Muscle layer of colon (tissue), 2 donors: ENCODE data around the gene SOX1.

Experiments
- H3K27ac ChIP-seq: one replicate; pipeline ENCODE4 v1.7.0; 2013; ENCODE audit warnings: low read depth, mild to moderate bottlenecking, low read length, moderate library complexity
- H3K27me3 ChIP-seq, 2 donors: one replicate each; pipeline ENCODE4 v1.7.0; 2013; ENCODE audit warnings: low read length in 2 of 2, mild to moderate bottlenecking in 2 of 2; ENCODE audit not compliant: insufficient read depth in 2 of 2, control insufficient read depth in 1 of 2
- H3K36me3 ChIP-seq: one replicate; pipeline ENCODE4 v1.7.0; 2013; ENCODE audit warnings: mild to moderate bottlenecking, low read length; ENCODE audit not compliant: insufficient read depth
- H3K4me1 ChIP-seq: one replicate; pipeline ENCODE4 v1.7.0; 2013; ENCODE audit warnings: mild to moderate bottlenecking, low read length; ENCODE audit not compliant: insufficient read depth
- H3K4me3 ChIP-seq, 2 donors: one replicate each; pipeline ENCODE4 v1.7.0; 2013; ENCODE audit warnings: low read length in 2 of 2, low read depth in 1 of 2, mild to moderate bottlenecking in 1 of 2, moderate library complexity in 1 of 2
- H3K9ac ChIP-seq: one replicate; pipeline ENCODE4 v1.7.0; 2013; ENCODE audit warnings: low read length
- H3K9me3 ChIP-seq: one replicate; pipeline ENCODE4 v1.7.0; 2013; ENCODE audit warnings: mild to moderate bottlenecking, low read length
- donor health status: abdominal sarcoma.
- donor health status: Adenocarcinoma of cecum.

The SOX1 gene

GRCh38 chr13:112074139-112074865 is 7.4 kb downstream of the SOX1 start:
- no peak overlapping the region for H3K9ac ChIP-seq
- H3K27ac ChIP-seq: no peak overlapping the region
- H3K36me3 ChIP-seq: no peaks in the 10 kb centered on the region
- H3K27me3 ChIP-seq: peaks cover 67 to 82% of the 10 kb centered on the region in 2 donors
- no peak overlapping the region for H3K4me3 ChIP-seq
- H3K9me3 ChIP-seq: no peaks in the 10 kb centered on the region
- H3K4me1 ChIP-seq: no peaks in the 10 kb centered on the region

DNA sequence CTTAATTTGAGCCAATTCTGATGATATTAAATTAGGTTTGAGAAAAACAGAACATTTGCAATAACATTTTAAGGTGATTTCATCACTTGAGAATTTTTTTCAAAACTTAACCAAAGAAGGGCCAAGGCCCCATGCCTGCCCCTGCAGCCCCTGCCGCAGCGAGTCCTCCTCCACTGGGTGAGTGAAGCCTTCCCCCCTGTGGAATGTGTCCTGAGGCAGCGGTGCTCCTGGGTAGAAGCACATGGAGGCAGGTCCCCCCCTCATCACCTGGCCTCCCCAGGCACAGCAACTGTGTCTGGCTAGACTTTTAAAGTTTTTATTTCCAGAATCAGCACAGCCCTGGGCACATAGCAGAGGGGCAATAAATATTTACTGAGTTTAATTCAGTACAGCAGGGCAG is 10.8 kb downstream of the SOX1 start:
- Histone ChIP-seq H3K4me3 (no peak overlapping the region), H3K36me3 (no peaks in the 10 kb centered on the region), H3K9ac (no peak overlapping the region), H3K9me3 (no peaks in the 10 kb centered on the region), H3K4me1 (no peaks in the 10 kb centered on the region), H3K27me3 (peaks cover 46 to 49% of the 10 kb centered on the region in 2 donors), H3K27ac (no peak overlapping the region)

DNA sequence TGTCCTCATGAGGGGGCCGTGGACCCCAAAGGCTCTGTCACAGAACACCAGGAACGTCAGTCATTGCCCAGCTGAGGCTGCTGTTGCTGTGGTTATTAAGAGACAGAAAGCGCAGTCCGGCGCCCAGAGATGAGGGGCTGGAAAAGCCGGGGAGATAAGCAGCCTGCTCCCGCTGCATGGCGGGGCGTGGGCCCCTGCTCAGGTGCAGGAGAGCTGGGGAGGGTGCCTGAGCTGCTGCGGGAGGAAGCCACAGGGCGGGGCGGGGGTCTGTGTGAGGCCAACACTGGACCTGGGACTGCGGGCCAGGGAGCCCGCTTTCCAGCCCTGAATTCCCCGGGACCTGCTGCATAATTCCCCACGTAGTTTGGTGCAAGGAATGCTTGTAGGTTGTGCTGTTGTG is 11.3 kb downstream of the SOX1 start:
- Histone ChIP-seq H3K27ac (no peak overlapping the region), H3K27me3 (peaks cover 44 to 46% of the 10 kb centered on the region in 2 donors), H3K4me1 (no peaks in the 10 kb centered on the region), H3K9ac (no peak overlapping the region), H3K9me3 (no peaks in the 10 kb centered on the region), H3K4me3 (no peak overlapping the region), H3K36me3 (no peaks in the 10 kb centered on the region)

GRCh38 chr13:112078879-112079531 is 12.1 kb downstream of the SOX1 start:
- Histone ChIP-seq H3K4me1 (no peaks in the 10 kb centered on the region), H3K4me3 (no peak overlapping the region), H3K27me3 (peaks cover 37 to 40% of the 10 kb centered on the region in 2 donors)

GRCh38 chr13:112079696-112080095 is 12.7 kb downstream of the SOX1 start:
- Histone ChIP-seq H3K27me3 (peaks cover 30 to 33% of the 10 kb centered on the region in 2 donors), H3K27ac (no peak overlapping the region), H3K9ac (no peak overlapping the region), H3K36me3 (no peaks in the 10 kb centered on the region), H3K4me1 (no peaks in the 10 kb centered on the region), H3K9me3 (peaks cover 4% of the 10 kb centered on the region), H3K4me3 (no peak overlapping the region)

More at GRCh38 chr13:112078879-112079531, 12.1 kb downstream of the SOX1 start:
- Histone ChIP-seq H3K9ac (no peak overlapping the region), H3K27ac (no peak overlapping the region), H3K9me3 (no peaks in the 10 kb centered on the region), H3K36me3 (no peaks in the 10 kb centered on the region)

- Histone ChIP-seq H3K27ac (no peak overlapping the region), H3K4me3 (no peak overlapping the region), H3K9me3 (peaks cover 4% of the 10 kb centered on the region), H3K4me1 (no peaks in the 10 kb centered on the region), H3K9ac (no peak overlapping the region), H3K36me3 (no peaks in the 10 kb centered on the region), H3K27me3 (peaks cover 5 to 7% of the 10 kb centered on the region in 2 donors)
Measured at GRCh38 chr13:112083971-112084370, 17.0 kb downstream of the SOX1 start.

DNA sequence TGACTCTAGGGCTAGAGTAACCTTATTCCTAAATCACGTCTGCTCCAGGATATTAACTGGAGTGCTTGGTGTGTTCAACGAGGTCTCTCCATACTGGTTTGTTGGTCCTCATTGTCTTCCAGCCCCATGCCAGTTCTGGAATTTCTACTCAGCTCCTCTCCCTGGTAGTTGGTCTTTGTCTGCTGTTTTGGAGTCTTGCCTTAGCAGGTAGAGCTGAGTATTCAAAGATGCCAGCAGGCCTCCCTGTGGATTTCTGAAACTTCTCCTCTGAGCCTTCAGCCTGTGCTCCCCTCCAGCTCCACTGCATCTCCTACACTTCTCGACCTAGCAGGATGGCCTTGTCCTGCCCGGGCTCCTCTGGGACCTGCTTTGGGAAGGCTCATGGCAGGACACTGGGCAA is 25.5 kb downstream of the SOX1 start:
- no peaks in the 10 kb centered on the region for H3K9me3 ChIP-seq
- H3K9ac ChIP-seq: no peak overlapping the region
- no peak overlapping the region for H3K4me3 ChIP-seq
- no peaks in the 10 kb centered on the region for H3K36me3 ChIP-seq
- H3K4me1 ChIP-seq: no peaks in the 10 kb centered on the region
- peaks cover 0 to 10% of the 10 kb centered on the region in 2 donors for H3K27me3 ChIP-seq
- no peak overlapping the region for H3K27ac ChIP-seq

DNA sequence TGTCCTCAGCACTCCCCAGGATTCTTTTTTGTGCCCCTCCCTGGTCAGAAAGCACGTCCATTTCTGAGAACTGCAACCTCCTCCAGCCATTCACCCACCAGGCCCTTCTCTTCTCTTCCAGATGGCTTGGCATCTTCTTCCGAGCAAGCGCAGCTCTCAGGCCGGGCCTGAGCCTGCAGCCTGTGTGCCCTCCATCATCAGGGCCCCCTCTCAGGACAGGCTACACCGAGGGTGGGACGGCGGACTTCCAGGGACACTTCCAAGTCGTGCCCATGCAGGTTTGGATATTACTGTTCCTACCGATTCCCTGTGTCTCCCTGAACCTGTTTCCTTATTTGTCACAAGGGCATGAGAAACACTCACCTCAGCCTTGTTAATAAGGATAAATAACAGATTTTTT is 28.4 kb downstream of the SOX1 start:
- H3K4me3 ChIP-seq: no peak overlapping the region
- H3K9me3 ChIP-seq: no peaks in the 10 kb centered on the region
- H3K27me3 ChIP-seq: peaks cover 0 to 7% of the 10 kb centered on the region in 2 donors
- H3K36me3 ChIP-seq: no peaks in the 10 kb centered on the region
- H3K27ac ChIP-seq: no peak overlapping the region
- no peaks in the 10 kb centered on the region for H3K4me1 ChIP-seq
- H3K9ac ChIP-seq: no peak overlapping the region

- Histone ChIP-seq H3K27ac (no peak overlapping the region), H3K4me1 (no peaks in the 10 kb centered on the region), H3K9me3 (no peaks in the 10 kb centered on the region), H3K27me3 (peaks cover 0 to 7% of the 10 kb centered on the region in 2 donors), H3K9ac (no peak overlapping the region), H3K4me3 (no peak overlapping the region), H3K36me3 (no peaks in the 10 kb centered on the region)
Measured at GRCh38 chr13:112096959-112097358, 30.0 kb downstream of the SOX1 start.

DNA sequence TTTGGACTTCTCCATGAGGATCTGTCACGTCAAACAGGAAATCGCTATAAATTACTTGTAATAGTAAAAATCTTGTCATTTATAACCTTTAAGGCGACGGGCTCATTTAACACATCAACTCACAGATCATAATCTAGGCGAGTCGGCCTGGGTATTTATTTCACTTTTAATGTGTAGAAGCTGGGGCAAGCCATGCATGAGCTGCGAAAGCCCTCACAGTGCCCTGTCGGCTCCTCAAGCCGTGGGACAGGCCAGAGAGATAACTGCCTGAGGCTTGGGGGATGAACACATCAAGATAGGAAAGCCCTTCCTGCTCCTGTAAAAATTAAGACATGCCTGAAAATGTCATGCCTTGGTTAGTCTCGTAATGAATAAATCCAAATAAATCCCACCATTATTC is 30.8 kb downstream of the SOX1 start:
- H3K27me3 ChIP-seq: peaks cover 2 to 9% of the 10 kb centered on the region in 2 donors
- no peaks in the 10 kb centered on the region for H3K36me3 ChIP-seq
- H3K9me3 ChIP-seq: no peaks in the 10 kb centered on the region
- H3K27ac ChIP-seq: no peak overlapping the region
- no peak overlapping the region for H3K9ac ChIP-seq
- no peak overlapping the region for H3K4me3 ChIP-seq
- H3K4me1 ChIP-seq: no peaks in the 10 kb centered on the region

GRCh38 chr13:112098699-112099098 is 31.8 kb downstream of the SOX1 start:
- Histone ChIP-seq H3K9ac (no peak overlapping the region), H3K4me3 (no peak overlapping the region), H3K27ac (no peak overlapping the region), H3K27me3 (peaks cover 9 to 17% of the 10 kb centered on the region in 2 donors), H3K9me3 (no peaks in the 10 kb centered on the region), H3K36me3 (no peaks in the 10 kb centered on the region), H3K4me1 (no peaks in the 10 kb centered on the region)
